ENCODE data around the gene KIAA0930.
A peak's percentile ranks its signal among the peaks of the same experiment; 100 is the strongest.

KIAA0930 gene

DNA sequence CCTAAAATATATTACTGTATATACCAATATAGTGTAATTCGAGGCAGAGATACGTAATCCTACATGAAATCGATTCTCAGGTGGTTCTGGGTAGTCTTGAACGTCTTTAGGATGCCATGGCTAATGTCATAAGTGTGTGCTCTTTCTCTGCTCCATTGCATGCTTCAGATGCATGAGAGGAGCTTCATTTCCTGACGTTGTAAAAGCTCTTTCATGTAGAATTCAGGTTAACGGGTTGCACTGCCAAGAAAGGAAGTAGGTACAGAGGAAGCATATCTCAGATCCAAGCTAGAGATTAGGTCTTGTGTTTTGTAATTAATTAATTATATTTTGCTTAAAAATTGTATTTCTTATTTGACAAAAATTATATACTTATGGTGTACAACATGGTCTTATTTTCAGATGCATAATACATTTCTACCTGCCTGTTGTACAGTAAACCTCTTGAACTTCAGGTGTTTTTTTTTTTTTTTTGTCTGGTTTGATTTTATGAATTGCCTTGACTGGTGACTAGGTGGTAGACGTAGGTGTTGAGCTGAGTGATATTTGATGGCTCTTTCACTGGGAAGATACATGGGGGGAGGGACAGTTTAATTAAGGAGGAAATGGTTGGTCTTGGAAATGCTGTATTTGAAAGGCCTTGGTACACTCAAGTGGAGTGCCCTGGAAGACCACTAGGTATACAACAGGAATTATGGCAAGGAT is 67.7 kb downstream of the KIAA0930 start:
- no peak for DNase-seq

DNA sequence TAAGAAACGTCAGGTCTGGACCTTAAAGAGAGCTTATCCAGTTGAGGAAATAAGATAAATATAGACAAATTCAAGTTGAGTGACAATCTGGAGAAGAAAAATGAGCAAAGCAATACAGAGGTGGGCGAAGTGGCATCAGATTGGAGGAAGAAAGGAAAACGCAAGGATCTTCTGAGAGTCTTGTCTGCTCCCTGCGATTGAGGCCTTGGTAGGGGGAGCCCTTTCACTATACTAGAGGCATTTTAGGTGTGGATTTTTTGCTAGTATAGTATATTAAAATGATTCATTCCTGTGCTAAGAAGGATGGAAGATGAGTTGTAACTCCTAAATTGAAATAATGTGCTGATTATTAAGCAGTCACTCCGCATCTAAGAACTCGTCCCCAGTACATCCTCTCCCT is 68.9 kb downstream of the KIAA0930 start:
- DNase-seq, result no peak

DNA sequence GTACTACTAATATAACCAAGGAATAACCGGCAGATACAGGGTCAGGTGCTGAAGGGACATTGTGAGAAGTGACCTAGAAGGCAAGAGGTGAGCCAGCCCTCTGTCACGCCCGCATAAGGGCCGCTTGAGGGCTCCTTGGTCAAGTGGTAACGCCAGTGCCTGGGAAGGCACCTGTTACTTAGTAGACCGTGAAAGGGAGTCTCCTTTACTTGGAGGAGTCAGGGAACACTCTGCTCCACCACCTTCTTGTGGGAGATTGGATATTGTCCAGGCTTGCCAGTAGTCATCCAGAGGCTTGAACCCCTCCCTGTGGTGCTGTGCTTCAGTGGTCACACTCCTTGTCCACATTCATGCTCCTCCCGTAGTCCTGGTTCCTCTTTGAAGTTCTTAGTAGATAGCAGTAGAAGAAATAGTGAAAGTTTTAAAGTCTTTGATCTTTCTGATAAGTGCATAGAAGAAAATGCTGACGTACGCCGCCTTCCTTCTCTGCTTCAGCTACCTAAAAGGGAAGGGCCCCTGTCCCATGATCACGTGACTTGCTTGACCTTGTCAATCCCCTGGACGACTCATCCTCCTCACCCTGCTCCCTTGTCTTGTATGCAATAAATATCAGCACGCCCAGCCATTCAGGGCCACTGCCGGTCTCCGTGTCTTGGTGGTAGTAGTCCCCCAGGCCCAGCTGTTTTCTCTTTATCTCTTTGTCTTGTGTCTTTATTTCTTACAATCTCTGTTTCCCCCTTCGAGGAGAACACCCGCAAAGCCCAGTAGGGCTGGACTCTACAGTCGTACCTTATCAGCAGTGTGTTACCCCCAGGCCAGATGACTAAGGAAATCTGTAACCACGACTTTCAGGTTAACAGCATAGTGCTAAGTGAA is 70.9 kb downstream of the KIAA0930 start:
- DNase-seq, result no peak

DNA sequence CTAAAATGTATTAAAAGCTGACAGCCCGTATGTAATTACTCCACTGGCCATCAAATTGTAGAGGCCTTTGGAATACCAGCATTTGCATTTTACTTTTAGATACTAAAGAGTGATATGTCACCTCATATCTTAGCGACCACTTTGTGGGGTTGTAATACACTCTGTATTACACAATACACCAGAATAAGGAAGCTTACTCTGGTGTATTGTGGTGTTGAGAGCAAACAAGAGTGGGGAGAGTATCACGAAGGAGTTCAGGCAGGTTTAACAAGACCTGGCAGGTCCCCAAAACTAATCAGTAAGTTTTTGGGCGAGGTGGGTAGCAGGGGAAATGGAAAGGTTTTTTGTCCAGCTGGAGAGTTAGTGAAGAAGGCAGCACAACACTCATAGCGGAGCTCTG is 73.8 kb downstream of the KIAA0930 start:
- DNase-seq, result no peak

DNA sequence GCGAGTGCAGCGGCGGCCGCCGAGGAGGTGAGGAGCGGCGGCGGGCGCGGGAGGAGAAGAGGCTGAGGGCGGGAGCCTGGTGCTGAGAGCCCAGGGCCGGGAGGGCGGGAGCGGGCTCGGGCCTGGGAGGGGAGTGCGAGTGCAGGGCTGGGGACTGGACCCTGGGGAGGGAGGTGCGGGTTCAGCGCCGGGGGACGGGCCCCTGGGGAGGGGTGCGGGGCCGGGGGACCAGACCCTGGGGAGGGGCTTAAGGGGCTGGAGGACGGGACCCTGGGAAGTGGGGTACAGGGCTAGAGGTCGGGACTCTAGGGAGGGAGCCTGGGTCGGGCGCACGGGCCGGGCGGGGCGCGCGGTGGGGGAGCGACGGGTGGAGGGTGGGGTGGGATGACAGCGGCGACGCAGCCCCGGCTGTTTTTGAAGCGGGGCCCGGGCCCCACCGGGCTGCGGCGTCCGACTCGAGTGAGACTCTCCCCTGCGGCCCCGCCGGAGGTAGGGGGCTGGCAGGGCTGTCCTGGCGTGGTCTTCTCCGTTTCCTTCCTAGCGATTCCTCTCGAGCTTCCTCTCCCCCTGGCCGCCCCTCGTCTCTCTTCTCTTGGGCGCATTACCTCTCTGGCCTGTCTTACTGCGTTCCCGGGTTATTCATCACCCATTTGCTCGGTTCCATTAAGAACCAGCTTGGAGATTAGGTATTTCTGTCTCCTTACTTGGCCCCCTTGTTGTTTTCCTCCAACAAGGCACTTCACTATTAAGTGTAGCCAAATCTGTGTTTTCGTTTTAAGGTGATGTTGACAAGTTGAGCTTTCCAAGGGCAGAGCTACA is 76.2 kb downstream of the KIAA0930 start:
- no peak for DNase-seq

DNA sequence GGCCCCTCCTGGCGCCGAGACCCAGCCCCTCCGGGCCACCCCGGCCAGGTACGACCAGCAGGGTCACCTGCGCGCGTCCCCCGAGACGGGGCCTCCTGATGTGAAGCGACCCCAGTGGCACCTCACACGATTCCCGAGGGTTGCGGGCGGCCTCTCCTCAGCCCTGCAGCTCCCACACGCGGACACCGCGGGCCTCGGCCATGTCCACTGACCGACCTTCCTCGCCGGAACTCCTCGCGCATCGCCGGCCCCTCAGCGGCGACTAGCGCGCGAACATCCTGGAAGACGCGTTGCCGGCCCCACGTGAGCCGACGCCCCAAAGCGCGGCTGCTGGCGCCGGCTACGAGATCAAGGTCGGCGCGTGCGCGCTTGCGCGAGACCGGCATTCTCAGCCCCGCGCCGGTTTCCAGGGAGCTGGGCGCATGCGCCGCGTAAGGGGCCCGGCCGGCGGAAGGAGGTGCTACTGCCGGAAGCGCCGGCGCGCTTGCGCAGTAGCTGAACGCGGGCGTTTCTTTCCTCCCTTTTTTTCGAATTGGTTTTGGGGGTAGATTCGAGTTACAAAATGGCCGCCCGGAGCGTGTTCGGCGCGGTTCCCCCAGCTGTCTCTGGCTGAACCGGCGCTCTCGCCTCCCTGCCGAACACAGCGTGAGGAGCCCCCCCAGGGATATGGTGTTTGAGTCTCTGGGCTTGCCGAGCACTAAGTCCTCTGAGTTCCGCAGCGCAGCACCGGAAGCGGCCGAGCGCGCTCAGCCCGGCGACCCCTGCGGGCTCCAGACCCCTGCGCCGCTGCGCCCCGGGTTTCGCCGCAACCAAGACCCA is 77.0 kb downstream of the KIAA0930 start, which contains the start of gene NUP50:
NUP50 (plus strand) TSS at position 475 of the 819 bp plus-strand sequence. CDS start 4,253 bp downstream, outside the sequence.
- peak; percentile 83 for DNase-seq

DNA sequence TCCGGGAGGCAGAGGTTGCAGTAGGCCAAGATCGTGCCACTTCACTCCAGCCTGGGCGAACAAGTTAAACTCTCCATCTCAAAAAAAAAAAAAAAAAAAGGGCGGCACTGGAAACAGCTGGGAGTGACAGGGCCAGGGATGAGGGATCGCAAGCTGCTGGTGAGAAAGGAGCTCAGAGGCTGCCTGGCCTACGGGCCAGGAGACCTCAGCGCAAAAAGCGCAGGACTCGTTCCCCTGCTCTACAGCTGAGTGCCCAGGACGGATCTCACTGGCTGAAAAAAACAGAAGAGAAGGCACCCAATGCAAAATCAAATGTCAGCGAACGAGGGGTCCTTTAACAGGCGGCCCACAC is 77.6 kb downstream of the KIAA0930 start:
- no peak for DNase-seq

DNA sequence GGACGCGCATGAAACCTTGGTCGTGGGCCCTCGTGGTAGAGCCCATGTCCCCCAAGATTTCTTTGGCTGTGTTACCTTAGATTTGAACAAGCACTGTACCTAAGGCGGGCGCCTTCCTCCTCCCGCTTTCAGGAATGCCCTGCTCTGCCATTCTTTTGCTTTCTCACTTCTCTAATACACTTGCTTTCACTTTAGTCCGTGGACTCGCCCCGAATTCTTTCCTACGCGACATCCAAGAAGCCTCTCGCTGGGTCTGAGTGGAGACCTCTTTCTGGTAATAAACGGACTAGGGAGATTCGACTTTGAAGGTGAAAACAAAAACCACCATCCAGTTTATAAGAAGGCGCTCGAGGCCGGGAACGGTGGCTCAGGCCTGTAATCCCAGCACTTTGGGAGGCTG is 78.2 kb downstream of the KIAA0930 start:
- no peak for DNase-seq

DNA sequence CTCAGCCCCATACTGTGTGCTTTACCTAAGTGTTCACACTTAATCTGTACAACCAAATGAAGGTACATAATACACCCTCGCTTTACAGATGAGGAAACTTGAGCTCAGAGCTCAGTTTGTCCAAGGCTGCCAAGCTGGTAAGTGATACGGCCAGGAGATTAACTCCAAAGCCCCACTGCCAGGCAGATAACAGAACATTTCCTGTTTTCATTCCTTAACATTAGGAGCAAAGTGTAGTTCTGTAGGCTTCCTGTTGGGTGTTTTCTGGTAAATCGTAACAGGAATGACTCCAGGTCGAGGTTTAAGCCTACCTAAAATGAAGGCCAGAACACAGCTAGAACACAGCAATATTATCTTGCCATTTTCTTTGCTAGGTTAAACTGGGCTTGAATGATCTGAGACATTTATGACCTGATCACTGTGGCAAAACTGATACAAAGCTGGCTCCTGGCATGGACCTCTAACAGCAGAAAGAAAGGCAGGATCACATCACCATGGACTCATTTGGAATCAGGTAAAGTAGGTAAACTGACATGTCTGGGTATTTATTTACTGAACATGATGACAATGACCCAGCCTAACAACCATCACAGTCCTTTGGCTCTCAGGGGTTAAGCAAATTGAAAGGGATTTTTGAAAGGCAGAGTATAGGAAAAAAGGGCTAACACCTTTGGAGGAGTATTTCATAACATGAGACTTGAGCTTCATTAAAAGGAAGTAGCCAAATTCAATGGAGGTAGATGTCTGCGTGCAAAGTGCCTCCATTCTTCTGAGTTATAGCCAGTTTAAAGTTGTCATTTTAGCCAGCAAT is 80.8 kb downstream of the KIAA0930 start:
- no peak for DNase-seq

DNA sequence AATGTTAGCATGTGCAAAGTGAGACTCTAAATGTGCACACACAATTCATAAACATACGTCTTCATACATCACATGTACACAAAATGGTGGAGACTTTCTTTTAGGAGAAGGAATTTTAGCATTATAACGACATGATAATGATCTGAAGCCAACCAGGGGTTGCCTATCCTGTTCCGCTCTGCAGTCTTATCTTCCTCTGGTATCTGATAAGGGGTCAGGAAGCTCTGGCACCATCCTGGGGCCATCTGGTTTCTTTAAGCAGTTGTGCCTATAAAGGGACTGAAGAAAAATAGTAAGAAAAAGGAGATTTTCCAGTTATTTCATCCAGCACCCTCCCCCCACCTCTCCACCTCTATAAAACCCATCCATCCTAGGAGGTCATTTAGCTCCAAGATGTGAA is 82.8 kb downstream of the KIAA0930 start:
- no peak for DNase-seq

DNA sequence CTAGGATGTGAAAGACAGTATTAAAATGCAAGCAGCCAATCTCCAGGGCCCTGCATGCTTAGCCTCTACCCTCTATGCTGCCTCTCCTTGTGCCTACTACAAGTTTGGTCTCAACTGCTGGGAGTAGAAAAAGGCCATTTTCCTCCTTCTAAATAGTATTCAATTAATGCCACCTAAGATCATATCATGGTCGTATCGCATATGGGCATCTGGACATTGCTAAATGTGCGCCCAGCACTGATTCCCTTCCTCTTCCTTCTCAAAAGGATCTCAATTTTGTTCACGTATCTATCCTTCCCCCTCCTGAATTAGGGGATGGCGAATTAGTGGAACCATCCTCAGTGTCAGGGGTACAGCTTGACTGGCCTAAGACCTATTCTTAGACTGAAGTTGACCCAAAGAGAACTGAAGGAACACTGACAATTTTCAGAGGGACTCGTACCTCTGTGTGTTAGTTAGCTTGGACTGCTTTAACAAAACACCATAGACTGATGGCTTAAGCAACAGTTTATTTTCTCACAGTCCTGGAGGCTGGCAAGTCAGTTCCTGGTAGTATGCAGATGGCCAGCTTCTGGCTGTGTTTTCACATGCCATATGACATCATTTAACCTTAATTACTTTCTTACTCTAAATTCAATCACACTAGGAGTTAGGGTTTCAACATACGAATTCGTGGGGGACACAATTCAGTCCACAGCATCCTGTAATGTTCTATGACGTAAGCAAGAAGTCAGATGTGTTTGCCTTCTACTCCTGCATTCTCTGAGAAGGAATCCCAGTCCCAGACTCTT is 85.4 kb downstream of the KIAA0930 start:
- no peak for DNase-seq

DNA sequence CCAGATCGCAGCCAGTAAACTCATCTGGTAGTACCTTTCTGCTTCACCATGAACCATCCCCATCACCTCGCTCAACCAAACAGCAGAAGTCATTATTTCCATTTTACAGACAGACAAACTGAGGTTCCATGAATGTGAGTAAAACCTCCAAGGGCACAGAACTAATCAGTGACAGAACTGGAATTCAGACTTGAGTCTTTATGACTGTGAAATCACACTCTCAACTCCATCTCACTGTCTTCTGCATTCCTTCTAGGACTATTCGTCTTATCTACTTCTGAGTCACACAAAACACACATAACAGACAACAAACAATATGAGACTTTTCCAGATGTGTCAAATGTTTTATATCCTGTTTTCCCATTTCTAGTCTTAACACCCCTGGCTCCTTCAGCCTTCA is 86.3 kb downstream of the KIAA0930 start:
- DNase-seq, result no peak

DNA sequence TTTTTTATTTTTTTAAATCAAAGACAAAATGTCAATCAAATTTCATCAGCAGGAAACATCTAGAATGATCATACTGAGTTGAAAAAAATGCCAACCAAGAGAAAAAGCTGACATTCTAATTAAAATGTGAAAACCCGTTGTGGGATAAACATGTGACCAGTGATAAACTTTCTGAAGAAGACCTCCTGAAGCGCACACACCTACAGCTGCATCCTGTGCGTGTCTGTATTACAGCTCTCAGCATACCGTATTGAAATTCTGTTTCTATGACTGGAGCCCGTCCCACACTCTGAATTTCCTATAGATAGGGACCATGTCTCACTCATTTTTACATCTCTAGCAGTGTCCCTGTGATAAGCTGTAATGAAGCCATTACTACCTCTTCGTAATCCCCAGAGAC is 89.2 kb downstream of the KIAA0930 start:
- no peak for DNase-seq

DNA sequence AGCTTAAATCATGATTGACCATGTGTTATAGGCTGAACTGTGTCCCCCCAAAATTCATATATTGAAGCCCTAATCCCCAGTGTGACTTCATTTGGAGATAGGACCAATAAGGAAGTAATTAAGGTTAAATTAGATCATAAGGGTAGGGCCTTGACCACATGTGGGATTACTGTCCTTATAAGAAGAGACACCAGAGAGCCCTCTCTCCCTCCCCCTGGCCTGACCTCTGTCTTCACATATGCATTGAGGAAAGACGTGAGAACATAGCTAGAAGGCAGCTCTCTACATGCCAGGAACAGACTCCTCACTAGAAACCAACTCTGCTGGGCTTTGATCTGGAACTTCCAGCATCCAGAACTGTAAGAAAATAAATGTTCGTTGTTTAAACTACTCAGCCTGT is 90.6 kb downstream of the KIAA0930 start:
- DNase-seq, result no peak

DNA sequence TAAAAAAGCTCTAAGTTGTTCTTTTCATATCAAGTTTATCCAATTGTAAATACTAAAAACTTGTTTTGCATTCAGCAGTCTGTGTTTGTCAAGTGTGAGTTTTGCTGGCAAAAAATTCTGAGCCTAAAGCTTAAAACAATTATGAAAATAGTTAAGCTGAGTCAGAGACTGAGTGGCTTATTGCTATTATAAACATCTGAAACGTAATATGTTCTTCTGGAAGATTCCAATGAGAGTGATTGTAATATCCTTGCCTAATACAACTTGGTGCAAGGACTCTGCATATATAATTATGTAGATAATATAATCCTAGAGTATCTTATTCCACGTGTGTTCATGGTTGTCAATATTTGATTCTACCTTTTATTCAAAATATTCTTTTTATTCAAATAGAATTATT is 91.0 kb downstream of the KIAA0930 start:
- DNase-seq, result no peak

DNA sequence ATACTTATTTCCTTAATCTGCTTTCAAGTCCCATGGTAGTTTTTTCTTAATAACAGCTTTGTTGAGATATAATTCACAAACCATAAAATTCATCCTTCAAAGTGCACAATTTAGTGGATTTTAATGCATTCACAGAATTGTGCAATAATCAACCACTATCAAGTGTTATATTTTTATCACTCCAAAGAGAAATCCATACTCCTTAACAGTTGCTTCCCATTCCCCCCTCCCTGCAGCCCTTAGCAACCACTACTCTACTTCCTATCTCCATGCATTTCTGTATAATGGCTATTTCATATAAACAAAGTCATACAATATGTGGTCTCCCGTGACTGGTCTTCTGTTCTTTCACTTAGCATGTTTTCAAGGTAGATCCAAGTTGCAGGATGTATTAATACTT is 95.8 kb downstream of the KIAA0930 start:
- no peak for DNase-seq

DNA sequence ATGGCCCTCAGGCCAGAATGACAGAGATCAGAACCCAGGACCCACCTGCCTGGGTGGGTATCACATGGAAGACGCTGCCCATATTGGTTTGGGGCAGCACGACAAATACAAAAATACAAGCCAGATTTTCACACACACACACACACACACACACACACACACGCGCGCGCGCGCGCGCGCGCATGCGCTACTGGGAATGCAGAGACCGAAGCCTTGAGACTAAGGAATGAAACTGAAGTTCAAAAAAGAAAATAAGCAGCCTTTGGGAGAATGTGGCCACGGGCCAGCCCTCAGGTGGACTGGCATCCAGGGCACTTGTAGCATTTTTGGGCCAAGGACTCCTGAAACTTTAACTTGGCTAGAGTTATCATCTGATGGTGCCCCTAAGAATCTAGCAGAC is 98.3 kb downstream of the KIAA0930 start:
- DNase-seq, result no peak

Measured in NCI-H510A (cell line).